Lower leg skin (tissue), 4 donors: ENCODE data around the gene CTPS2. TPM values are rescaled to one million over a fixed set of nuclear protein-coding genes. Genes with fewer than 3 reads are reported as not detected.

ENCODE experiments used
- DNase-seq, 2 donors: peaks; one replicate each; pipeline ENCODE4 v3.0.0-alpha.2; 2019; ENCODE audit warnings: low spot score in 2 of 2
- H3K4me3 ChIP-seq: fragments of 200-600 bp; sonication (generic); 2 replicates; pipeline ENCODE4 v1.5.1; 2017; ENCODE audit warnings: mild to moderate bottlenecking, low read depth; ENCODE audit not compliant: poor library complexity, severe bottlenecking
- CTCF ChIP-seq, 3 donors: fragments of 450-650 bp; IDR thresholded peaks; one replicate each; pipeline ENCODE4 v1.5.1; 2016; ENCODE audit warnings: antibody characterized with exemption in 3 of 3, mild to moderate bottlenecking in 3 of 3, moderate library complexity in 2 of 3
- POLR2A ChIP-seq, 2 donors: fragments of 450-650 bp; IDR thresholded peaks; one replicate each; pipeline ENCODE4 v1.6.1; 2016 to 2017; ENCODE audit warnings: antibody characterized with exemption in 2 of 2, mild to moderate bottlenecking in 1 of 2, moderate library complexity in 1 of 2
- WGBS, 2 donors: methylation state at CpG; one replicate each; pipeline ENCODE4 v1.1.5; 2018; 5-methylcytosine and 5-hydroxymethylcytosine counted together
- intact Hi-C: fragments of 100-400 bp; cut with DNase I; formaldehyde crosslinking; loops from one replicate; pipeline ENCODE4 v1.15.0; 2023; ENCODE audit warnings: low total_unique reads
- total RNA-seq, 4 donors: library from RNA; depleted of rRNA; stranded (reverse); fragments of >200 nt; gene quantifications; one replicate each; pipeline ENCODE4 v1.1.0, GENCODE V29; 2016

CTPS2 gene
- total RNA-seq, 4 donors from 2014 or later, result 6.7 to 11.1 (median 9.3) TPM

GRCh38 chrX:16649858-16650257, 62.6 kb downstream of the CTPS2 start, which contains the start of gene S100G:
Gene S100G (plus strand): TSS chrX:16650158. CDS start chrX:16651007, 849 bp downstream.
- 95% methylated on average over 4 of the region's 4 CpGs for WGBS, 2 donors
- no peak for TF ChIP-seq POLR2A (IDR thresholded peaks at IDR 0.05)
- no peak for TF ChIP-seq CTCF (IDR thresholded peaks at IDR 0.05)
- no peak within 1 kb of the TSS for H3K4me3 ChIP-seq
- intact Hi-C loops, result no loop called here
- DNase-seq, result no peak

GRCh38 chrX:16646366-16647138, 65.9 kb downstream of the CTPS2 start:
- 79 to 92% methylated on average over 4 of the region's 4 CpGs for WGBS, 2 donors
- TF ChIP-seq CTCF (IDR thresholded peaks at IDR 0.05), result no peak
- TF ChIP-seq POLR2A (IDR thresholded peaks at IDR 0.05), result no peak
- DNase-seq, result no peak
- intact Hi-C loops, result no loop called here
- H3K4me3 ChIP-seq, result no peak overlapping the region

GRCh38 chrX:16643176-16643575, 69.3 kb downstream of the CTPS2 start:
- intact Hi-C loops, result no loop called here
- DNase-seq, result no peak
- WGBS, 2 donors, result 67 to 73% methylated on average over 5 of the region's 5 CpGs
- no peak overlapping the region for H3K4me3 ChIP-seq
- no peak for TF ChIP-seq CTCF (IDR thresholded peaks at IDR 0.05)

GRCh38 chrX:16640823-16641222, 71.6 kb downstream of the CTPS2 start:
- H3K4me3 ChIP-seq, result no peak overlapping the region
- WGBS, 2 donors, result 87 to 97% methylated on average over 4 of the region's 4 CpGs
- intact Hi-C loops, result no loop called here
- DNase-seq, result no peak
- no peak for TF ChIP-seq POLR2A (IDR thresholded peaks at IDR 0.05)
- TF ChIP-seq CTCF (IDR thresholded peaks at IDR 0.05), result no peak

GRCh38 chrX:16639966-16640365, 72.5 kb downstream of the CTPS2 start:
- no peak overlapping the region for H3K4me3 ChIP-seq
- no peak for TF ChIP-seq POLR2A (IDR thresholded peaks at IDR 0.05)
- TF ChIP-seq CTCF (IDR thresholded peaks at IDR 0.05), result no peak
- intact Hi-C loops, result no loop called here
- 95 to 96% methylated on average over 4 to 6 of the region's 6 CpGs for WGBS, 2 donors
- no peak for DNase-seq

GRCh38 chrX:16638533-16638932, 73.9 kb downstream of the CTPS2 start:
- WGBS, 2 donors, result 91 to 95% methylated on average over 7 of the region's 7 CpGs
- no peak for TF ChIP-seq POLR2A (IDR thresholded peaks at IDR 0.05)
- no peak for TF ChIP-seq CTCF (IDR thresholded peaks at IDR 0.05)
- no peak for DNase-seq
- H3K4me3 ChIP-seq, result no peak overlapping the region
- intact Hi-C loops, result no loop called here
